H1 (cell line): ENCODE results near the gene SLC12A5. TPM values are rescaled to one million over a fixed set of nuclear protein-coding genes. Genes with fewer than 3 reads are reported as not detected.

ENCODE experiments used
- BCL11A ChIP-seq, 2 experiments: IDR thresholded peaks; one replicate each; pipeline ENCODE4 v1.6.1; 2011; ENCODE audit warnings: low read depth in 2 of 2, low read length in 2 of 2, mild to moderate bottlenecking in 2 of 2
- JUN ChIP-seq: IDR thresholded peaks from 2 replicates; pipeline ENCODE4 v1.6.1; 2011; ENCODE audit warnings: low read depth, mild to moderate bottlenecking, improper control_type of control experiment, low read length
- NRF1 ChIP-seq: IDR thresholded peaks from 2 replicates; pipeline ENCODE4 v1.6.1; 2011; ENCODE audit warnings: mild to moderate bottlenecking, low read depth, low read length, improper control_type of control experiment
- POLR2A ChIP-seq, 2 experiments: IDR thresholded peaks; 1 replicate in 1 of 2; 2 replicates in 1 of 2; pipeline ENCODE4 v1.6.1; 2011; ENCODE audit warnings: low read depth in 2 of 2, low read length in 2 of 2, mild to moderate bottlenecking in 2 of 2; ENCODE audit errors: control extremely low read depth in 1 of 2
- POLR2AphosphoS5 ChIP-seq: IDR thresholded peaks from 2 replicates; pipeline ENCODE4 v1.6.1; 2011; ENCODE audit warnings: low read depth, low read length
- RBBP5 ChIP-seq: IDR thresholded peaks from 2 replicates; pipeline ENCODE4 v1.7.1; 2012; ENCODE audit warnings: low read depth, mild to moderate bottlenecking, inconsistent platforms, low read length, moderate library complexity, borderline replicate concordance
- SIRT6 ChIP-seq: IDR thresholded peaks from one replicate; pipeline ENCODE4 v1.7.1; 2012; ENCODE audit warnings: low read length, inconsistent platforms
- SIX5 ChIP-seq: IDR thresholded peaks from 2 replicates; pipeline ENCODE4 v1.6.1; 2011; ENCODE audit warnings: mild to moderate bottlenecking, low read depth, low read length
- TEAD4 ChIP-seq: IDR thresholded peaks from 2 replicates; pipeline ENCODE4 v1.6.1; 2012; ENCODE audit warnings: low read depth, low read length, inconsistent platforms, mixed read lengths
- polyA plus RNA-seq, 7 experiments: library from polyadenylated mRNA; depleted of rRNA in 3 of 7; stranded (reverse) in 5 of 7; unstranded in 2 of 7; fragments of >200 nt in 5 of 7; fragments of 200-250 nt in 2 of 7; gene quantifications; 1 replicate in 5 of 7; 2 replicates in 1 of 7; 4 replicates in 1 of 7; pipeline versions ENCODE4 v1.2.1 to v1.2.3, GENCODE V29; 2011 to 2013; ENCODE audit warnings: missing spikeins in 2 of 7, mixed read lengths in 2 of 7
- total RNA-seq: library from RNA; stranded (reverse); fragmentation: NEBNext Ultra II Directional; extraction: Animal tissue kit (Norgen Biotek cat#: 25700); gene quantifications from 2 replicates; pipeline ENCODE4 v1.2.1, GENCODE V29; 2021
- TF ChIP-seq, protein P1 (sequence below): fragments of 300-600 bp; sonication (generic); IDR thresholded peaks from 2 replicates; pipeline ENCODE4 v1.7.1; 2012; ENCODE audit warnings: low read length, moderate library complexity, mild to moderate bottlenecking, inconsistent platforms; ENCODE audit not compliant: insufficient replicate concordance

SLC12A5 gene
- total and polyA plus RNA-seq, 2 of the 8 experiments (the other 6 are each of a cell fraction or from before 2014, with no cell fraction given), result 1.9 to 7.3 TPM

DNA sequence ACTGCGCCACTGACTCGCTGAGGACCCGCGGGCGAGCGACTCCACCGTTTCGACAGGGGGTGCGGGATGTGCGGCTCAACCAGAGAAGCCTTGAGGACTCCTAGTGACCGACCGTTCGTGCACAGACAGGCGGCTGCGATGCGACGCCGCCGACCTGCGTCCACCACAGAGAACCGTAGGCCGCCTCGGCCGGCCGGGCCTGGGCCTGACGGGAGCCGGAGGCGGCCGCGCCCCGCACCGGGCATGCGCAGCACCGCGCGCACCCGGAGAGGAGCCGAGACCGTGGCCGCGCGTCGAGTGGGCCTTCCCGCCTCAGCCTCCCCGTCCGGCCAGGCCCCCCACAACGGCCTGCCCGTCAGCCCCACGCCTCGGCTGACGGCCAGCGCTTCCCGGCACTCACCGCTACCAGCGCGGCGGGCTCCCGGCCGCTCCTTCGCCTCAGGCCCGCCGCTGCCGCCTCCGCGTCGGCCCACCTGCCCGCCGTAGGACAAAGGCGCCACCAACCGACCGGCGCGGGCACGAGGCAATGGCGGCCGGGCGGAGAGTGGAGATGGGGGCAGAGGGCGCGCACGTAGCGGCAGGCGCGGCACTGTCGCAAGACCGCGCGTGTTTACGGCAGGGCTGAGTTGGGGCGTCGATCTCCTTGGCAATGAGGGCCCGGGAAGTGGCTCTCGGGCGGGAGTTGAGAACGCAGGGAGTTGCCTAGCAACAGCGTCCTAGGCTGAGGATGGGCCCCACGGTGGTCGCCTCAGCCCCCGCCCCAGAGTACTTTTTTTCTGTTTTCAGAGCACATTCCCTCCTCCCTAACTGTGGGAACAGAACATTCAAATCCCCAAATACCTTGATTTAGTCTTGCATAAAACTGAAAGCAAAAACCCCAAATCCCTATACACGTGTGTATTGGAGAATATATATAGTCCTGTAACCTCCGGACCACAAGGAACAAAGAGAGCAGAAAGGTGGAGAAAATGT is 60.7 kb downstream of the SLC12A5 start, which contains the start of gene NCOA5 (continued):
- TF ChIP-seq, protein P1, sequence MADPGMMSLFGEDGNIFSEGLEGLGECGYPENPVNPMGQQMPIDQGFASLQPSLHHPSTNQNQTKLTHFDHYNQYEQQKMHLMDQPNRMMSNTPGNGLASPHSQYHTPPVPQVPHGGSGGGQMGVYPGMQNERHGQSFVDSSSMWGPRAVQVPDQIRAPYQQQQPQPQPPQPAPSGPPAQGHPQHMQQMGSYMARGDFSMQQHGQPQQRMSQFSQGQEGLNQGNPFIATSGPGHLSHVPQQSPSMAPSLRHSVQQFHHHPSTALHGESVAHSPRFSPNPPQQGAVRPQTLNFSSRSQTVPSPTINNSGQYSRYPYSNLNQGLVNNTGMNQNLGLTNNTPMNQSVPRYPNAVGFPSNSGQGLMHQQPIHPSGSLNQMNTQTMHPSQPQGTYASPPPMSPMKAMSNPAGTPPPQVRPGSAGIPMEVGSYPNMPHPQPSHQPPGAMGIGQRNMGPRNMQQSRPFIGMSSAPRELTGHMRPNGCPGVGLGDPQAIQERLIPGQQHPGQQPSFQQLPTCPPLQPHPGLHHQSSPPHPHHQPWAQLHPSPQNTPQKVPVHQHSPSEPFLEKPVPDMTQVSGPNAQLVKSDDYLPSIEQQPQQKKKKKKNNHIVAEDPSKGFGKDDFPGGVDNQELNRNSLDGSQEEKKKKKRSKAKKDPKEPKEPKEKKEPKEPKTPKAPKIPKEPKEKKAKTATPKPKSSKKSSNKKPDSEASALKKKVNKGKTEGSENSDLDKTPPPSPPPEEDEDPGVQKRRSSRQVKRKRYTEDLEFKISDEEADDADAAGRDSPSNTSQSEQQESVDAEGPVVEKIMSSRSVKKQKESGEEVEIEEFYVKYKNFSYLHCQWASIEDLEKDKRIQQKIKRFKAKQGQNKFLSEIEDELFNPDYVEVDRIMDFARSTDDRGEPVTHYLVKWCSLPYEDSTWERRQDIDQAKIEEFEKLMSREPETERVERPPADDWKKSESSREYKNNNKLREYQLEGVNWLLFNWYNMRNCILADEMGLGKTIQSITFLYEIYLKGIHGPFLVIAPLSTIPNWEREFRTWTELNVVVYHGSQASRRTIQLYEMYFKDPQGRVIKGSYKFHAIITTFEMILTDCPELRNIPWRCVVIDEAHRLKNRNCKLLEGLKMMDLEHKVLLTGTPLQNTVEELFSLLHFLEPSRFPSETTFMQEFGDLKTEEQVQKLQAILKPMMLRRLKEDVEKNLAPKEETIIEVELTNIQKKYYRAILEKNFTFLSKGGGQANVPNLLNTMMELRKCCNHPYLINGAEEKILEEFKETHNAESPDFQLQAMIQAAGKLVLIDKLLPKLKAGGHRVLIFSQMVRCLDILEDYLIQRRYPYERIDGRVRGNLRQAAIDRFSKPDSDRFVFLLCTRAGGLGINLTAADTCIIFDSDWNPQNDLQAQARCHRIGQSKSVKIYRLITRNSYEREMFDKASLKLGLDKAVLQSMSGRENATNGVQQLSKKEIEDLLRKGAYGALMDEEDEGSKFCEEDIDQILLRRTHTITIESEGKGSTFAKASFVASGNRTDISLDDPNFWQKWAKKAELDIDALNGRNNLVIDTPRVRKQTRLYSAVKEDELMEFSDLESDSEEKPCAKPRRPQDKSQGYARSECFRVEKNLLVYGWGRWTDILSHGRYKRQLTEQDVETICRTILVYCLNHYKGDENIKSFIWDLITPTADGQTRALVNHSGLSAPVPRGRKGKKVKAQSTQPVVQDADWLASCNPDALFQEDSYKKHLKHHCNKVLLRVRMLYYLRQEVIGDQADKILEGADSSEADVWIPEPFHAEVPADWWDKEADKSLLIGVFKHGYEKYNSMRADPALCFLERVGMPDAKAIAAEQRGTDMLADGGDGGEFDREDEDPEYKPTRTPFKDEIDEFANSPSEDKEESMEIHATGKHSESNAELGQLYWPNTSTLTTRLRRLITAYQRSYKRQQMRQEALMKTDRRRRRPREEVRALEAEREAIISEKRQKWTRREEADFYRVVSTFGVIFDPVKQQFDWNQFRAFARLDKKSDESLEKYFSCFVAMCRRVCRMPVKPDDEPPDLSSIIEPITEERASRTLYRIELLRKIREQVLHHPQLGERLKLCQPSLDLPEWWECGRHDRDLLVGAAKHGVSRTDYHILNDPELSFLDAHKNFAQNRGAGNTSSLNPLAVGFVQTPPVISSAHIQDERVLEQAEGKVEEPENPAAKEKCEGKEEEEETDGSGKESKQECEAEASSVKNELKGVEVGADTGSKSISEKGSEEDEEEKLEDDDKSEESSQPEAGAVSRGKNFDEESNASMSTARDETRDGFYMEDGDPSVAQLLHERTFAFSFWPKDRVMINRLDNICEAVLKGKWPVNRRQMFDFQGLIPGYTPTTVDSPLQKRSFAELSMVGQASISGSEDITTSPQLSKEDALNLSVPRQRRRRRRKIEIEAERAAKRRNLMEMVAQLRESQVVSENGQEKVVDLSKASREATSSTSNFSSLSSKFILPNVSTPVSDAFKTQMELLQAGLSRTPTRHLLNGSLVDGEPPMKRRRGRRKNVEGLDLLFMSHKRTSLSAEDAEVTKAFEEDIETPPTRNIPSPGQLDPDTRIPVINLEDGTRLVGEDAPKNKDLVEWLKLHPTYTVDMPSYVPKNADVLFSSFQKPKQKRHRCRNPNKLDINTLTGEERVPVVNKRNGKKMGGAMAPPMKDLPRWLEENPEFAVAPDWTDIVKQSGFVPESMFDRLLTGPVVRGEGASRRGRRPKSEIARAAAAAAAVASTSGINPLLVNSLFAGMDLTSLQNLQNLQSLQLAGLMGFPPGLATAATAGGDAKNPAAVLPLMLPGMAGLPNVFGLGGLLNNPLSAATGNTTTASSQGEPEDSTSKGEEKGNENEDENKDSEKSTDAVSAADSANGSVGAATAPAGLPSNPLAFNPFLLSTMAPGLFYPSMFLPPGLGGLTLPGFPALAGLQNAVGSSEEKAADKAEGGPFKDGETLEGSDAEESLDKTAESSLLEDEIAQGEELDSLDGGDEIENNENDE, result no peak
- TF ChIP-seq NRF1 (peak; percentile 59), BCL11A (IDR thresholded peaks at IDR 0.05; ENCODE audit: low read depth in 2 of 2, low read length in 2 of 2) (no peak), POLR2AphosphoS5 (peak; percentile 96), POLR2A (IDR thresholded peaks at IDR 0.05; ENCODE audit: control extremely low read depth in 1 of 2, low read depth in 2 of 2, low read length in 2 of 2) (peak; percentile 94 to 95; a peak in 2 of 3 replicates), SIRT6 (no peak), RBBP5 (peak; percentile 21; the same call in 1 of the 2 replicates), TEAD4 (no peak), JUN (no peak), SIX5 (no peak)
